Activated CD4-positive, CD25-positive, alpha-beta regulatory T cell treated with anti-CD3 and anti-CD28 coated beads, Interleukin-2, amount 50 U/mL, for 16 hours (primary cell): Measurements from ENCODE around the gene BCO2.

Experiments
- DNase-seq: peaks from one replicate; pipeline ENCODE4 v3.0.0-alpha.2; 2020; ENCODE audit warnings: low read depth, low spot score

Gene BCO2

GRCh38 chr11:112249871-112250610 is 74.7 kb downstream of the BCO2 start:
- no peak for DNase-seq

DNA sequence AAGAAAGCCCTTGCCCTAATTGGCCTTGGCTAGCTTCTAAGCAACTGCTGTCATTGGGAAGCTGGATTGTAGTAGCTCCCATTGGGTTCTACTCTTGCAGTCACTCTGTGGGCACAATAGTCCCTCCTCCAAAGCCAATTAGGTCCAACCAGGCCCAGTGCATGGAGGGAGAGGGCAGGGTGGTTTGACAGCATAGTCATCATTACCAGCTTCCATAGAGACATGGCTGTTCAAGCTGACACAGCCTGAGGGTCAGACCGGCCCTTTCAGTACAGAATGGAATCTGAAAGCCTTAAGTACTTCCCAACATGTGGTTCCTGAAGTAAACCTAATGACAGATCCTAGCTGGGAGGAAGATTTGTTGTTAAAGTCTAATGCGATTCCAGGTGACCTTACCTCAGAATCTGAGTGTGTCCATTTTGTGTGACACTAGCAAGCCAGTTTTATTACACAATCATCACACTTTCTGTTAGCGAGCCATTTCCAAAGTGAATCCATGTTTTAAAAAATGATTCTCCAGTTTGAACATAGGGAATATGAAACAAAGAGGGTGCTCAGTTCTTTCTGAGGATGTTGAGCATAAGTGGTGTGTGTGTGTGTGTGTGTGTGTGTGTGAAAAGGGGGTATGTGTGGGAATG is 78.4 kb downstream of the BCO2 start:
- DNase-seq, result no peak

DNA sequence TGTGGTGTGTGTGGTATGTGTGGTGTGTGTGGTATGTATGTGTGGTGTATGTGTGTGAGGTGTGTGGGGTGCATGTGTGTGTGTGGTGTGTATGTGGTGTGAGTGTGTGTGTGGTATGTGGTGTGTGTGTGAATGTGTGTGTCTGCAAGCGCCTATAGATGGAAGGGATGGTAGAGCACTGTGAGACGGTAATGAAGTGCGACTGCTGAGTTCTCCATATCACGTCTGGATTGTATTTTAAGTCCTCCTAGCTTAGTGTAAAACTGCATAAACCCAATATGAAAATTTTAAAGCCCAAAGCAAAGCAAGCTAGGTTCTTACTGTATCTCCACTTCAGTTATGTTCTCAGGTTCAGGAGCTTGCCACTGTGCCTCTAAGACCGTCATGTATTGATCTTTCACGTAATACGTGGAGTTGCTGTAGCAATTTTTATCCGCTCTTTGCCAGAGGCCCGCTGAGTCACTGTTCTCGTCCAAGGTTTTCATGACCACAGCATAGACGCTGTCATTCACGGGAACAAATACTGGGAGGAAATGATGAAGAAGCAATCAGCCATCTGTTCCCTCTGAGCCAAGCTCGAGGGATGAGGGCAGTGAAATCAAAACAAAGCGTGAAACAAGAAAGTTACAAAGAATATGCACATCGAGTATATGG is 79.9 kb downstream of the BCO2 start:
- no peak for DNase-seq

DNA sequence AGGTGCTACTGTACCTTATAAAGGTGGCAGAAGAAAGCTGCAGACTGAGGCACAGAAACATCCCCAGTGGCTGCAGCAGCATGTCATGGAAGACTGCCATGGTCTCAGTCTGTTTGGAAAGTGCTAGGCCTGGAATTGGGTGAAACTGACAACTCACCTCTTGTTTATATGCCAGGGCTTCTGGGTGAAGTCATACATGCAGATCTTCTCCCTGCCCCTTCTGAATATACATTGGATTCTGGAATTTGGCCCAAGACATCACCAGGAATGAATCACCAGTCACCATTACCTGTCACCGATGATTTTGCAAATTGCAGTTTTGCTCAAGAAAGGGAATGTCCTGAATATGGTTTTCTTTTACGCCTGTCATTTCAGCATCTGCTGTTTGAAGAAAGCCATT is 85.2 kb downstream of the BCO2 start, which contains the start of gene PLET1:
Gene PLET1, minus strand, starts transcription at position 371 of the 400 bp plus-strand sequence. Its CDS starts 271 bp downstream, at position 100.
- no peak for DNase-seq

DNA sequence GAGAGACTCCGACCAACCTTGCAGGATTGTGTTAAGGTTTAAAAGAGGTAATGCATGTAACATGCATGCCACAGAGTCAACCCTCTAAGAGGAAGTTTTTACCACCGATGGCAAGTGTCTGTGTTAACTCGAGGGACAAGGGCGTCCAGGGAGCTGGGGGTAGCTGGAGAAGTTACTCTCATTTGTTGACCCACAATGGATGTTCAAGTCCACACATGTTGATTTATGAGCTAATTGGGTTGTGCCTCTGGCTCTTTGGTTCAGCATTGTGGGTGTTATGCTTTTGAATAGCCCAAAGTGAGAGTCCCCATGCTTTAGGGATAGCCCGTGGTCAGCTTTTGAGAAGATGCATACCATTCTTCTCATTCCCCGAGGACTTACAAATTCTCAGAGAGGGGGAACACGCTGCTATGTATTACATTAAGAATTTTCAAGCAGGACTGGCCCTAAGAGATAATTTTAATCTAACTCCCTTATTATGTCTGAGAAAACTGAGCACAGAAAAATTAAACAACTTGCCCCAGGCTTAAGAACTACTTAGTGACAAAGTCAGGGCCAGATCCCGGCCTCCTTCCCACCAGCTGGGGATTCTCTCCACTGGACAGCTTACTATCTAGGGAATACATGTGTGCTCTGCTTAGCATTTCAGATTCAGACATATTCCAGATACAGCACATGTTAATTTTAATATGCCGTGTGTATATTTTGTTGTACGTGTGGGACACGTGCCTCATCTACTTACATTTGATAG is 90.5 kb downstream of the BCO2 start:
- DNase-seq, result no peak

- no peak for DNase-seq
Measured at GRCh38 chr11:112266410-112266778, 91.1 kb downstream of the BCO2 start.

GRCh38 chr11:112267188-112267591 is 91.9 kb downstream of the BCO2 start:
- DNase-seq, result no peak

DNA sequence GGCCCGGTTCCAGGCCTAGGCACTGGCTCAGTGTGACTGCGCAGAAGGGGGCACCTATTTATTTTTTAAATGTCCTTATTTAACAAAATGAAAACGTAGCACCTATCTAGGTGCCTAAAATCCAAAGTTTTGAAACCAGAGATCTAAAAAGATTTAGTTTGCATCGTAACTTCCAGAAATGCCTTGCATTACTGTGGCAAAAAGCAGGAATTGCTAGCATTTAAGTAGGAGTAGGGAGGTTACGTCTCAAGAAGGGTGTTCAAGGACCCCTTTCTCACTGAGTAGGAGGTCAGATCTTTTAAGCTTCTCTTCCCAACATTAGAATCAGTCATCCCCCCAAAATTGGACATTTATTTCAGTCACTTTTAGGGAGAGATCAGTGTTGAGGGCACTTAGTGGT is 93.1 kb downstream of the BCO2 start:
- DNase-seq, result no peak
